Keratinocyte (primary cell): Measurements from ENCODE around the gene CCBE1. TPM values are rescaled to one million over a fixed set of nuclear protein-coding genes. Genes with fewer than 3 reads are reported as not detected.

ENCODE experiments used
- DNase-seq: peaks from one replicate; pipeline ENCODE4 v3.0.0-alpha.2; 2011; ENCODE audit warnings: low read depth, missing footprints, low spot score
- FAIRE-seq: peaks from 2 replicates; lab custom pipeline; 2011; peaks lifted over from hg19 to GRCh38; lab: Jason Lieb, UNC
- H2AFZ ChIP-seq: 2 replicates; pipeline ENCODE4 v1.6.0; 2012; ENCODE audit warnings: low read length, control low read depth, inconsistent platforms; ENCODE audit not compliant: control insufficient read depth
- H3K27ac ChIP-seq: 2 replicates; pipeline ENCODE4 v1.5.1; 2011; ENCODE audit warnings: low read length; ENCODE audit not compliant: control insufficient read depth, insufficient read depth
- H3K27me3 ChIP-seq: 3 replicates; pipeline ENCODE4 v1.6.0; 2011; ENCODE audit warnings: low read length; ENCODE audit not compliant: control insufficient read depth, insufficient read depth; ENCODE audit errors: extremely low read depth
- H3K36me3 ChIP-seq, 2 experiments: 2 replicates in 1 of 2; 3 replicates in 1 of 2; pipeline ENCODE4 v1.5.1; 2011; ENCODE audit warnings: low read length in 2 of 2, mild to moderate bottlenecking in 1 of 2; ENCODE audit not compliant: control insufficient read depth in 2 of 2, insufficient read depth in 2 of 2; ENCODE audit errors: extremely low read depth in 1 of 2
- H3K4me1 ChIP-seq: 3 replicates; pipeline ENCODE4 v1.5.1; 2011; ENCODE audit warnings: low read length; ENCODE audit not compliant: control insufficient read depth, insufficient read depth; ENCODE audit errors: extremely low read depth
- H3K4me2 ChIP-seq: 3 replicates; pipeline ENCODE4 v1.6.0; 2011; ENCODE audit warnings: low read depth, low read length; ENCODE audit not compliant: control insufficient read depth, insufficient read depth; ENCODE audit errors: extremely low read depth
- H3K4me3 ChIP-seq, 3 experiments: fragments of 200-600 bp in 1 of 3; sonication (generic) in 1 of 3; 2 replicates in 2 of 3; 3 replicates in 1 of 3; pipeline ENCODE4 v1.5.1; 2011 to 2016; ENCODE audit warnings: low read length in 3 of 3, mild to moderate bottlenecking in 3 of 3, control low read depth in 2 of 3, inconsistent platforms in 1 of 3, low read depth in 1 of 3, mixed read lengths in 1 of 3, mixed run types in 1 of 3, moderate library complexity in 1 of 3; ENCODE audit not compliant: control insufficient read depth in 2 of 3, insufficient read depth in 2 of 3; ENCODE audit errors: extremely low read depth in 1 of 3
- H3K79me2 ChIP-seq: 2 replicates; pipeline ENCODE4 v1.6.0; 2012; ENCODE audit warnings: low read length; ENCODE audit not compliant: control insufficient read depth, insufficient read depth
- H3K9ac ChIP-seq: 3 replicates; pipeline ENCODE4 v1.6.0; 2011; ENCODE audit warnings: low read length; ENCODE audit not compliant: control insufficient read depth, insufficient read depth; ENCODE audit errors: extremely low read depth
- H3K9me1 ChIP-seq: 3 replicates; pipeline ENCODE4 v1.6.0; 2011; ENCODE audit warnings: low read length; ENCODE audit not compliant: control insufficient read depth, insufficient read depth; ENCODE audit errors: extremely low read depth
- H3K9me3 ChIP-seq: 2 replicates; pipeline ENCODE4 v1.5.1; 2012; ENCODE audit warnings: low read depth, low read length; ENCODE audit not compliant: control insufficient read depth
- H4K20me1 ChIP-seq: 3 replicates; pipeline ENCODE4 v1.6.0; 2011; ENCODE audit warnings: low read length; ENCODE audit not compliant: control insufficient read depth, insufficient read depth; ENCODE audit errors: extremely low read depth
- CTCF ChIP-seq, 3 experiments: IDR thresholded peaks in 1 of 3; conservative IDR thresholded peaks in 1 of 3; optimal IDR thresholded peaks in 1 of 3; 2 replicates in 2 of 3; 3 replicates in 1 of 3; pipeline versions ENCODE3 to v1.5.1; 2011; ENCODE audit warnings: low read length in 3 of 3, mild to moderate bottlenecking in 3 of 3, moderate library complexity in 2 of 3, control low read depth in 1 of 3, inconsistent platforms in 1 of 3; ENCODE audit not compliant: insufficient read depth in 2 of 3; ENCODE audit errors: extremely low read depth in 1 of 3
- EZH2 ChIP-seq: IDR thresholded peaks from one replicate; pipeline ENCODE4 v1.6.1; 2012; ENCODE audit warnings: inconsistent platforms, mild to moderate bottlenecking, low read length, moderate library complexity
- dilution Hi-C: fragments of 300-500 bp; cut with MboI; formaldehyde crosslinking; loops from one replicate; pipeline ENCODE4 v1.7.0; 2020; ENCODE audit warnings: low sequenced_read_pairs; ENCODE audit not compliant: extremely low pct_ligation_motif_present
- polyA plus RNA-seq, 5 experiments: library from polyadenylated mRNA; depleted of rRNA in 3 of 5; stranded (reverse) in 3 of 5; stranded (forward) in 1 of 5; unstranded in 1 of 5; fragments of >200 nt; gene quantifications; 1 replicate in 1 of 5; 2 replicates in 3 of 5; 3 replicates in 1 of 5; pipeline versions ENCODE4 v1.2.1 to v1.2.3, GENCODE V29; 2011 to 2012; ENCODE audit warnings: missing spikeins in 2 of 5, low read depth in 1 of 5, low replicate concordance in 1 of 5

CCBE1 gene
- polyA plus RNA-seq, 1 donor (not counting 4 experiments of a cell fraction or from before 2014, with no cell fraction given), result 20.1 TPM

GRCh38 chr18:59559528-59559927 lies 137.7 kb downstream of the CCBE1 start:
- no peak for FAIRE-seq

GRCh38 chr18:59555995-59556659 lies 141.1 kb downstream of the CCBE1 start:
- Histone ChIP-seq H2AFZ (no peak overlapping the region), H3K27ac (no peak overlapping the region), H3K4me2 (no peak overlapping the region), H3K79me2 (no peaks in the 10 kb centered on the region), H3K4me1 (peaks cover 28% of the 10 kb centered on the region), H3K9me1 (peaks cover 2% of the 10 kb centered on the region), H3K27me3 (no peaks in the 10 kb centered on the region), H3K4me3 (no peak overlapping the region), H3K9me3 (no peaks in the 10 kb centered on the region), H4K20me1 (peaks cover 7% of the 10 kb centered on the region), H3K36me3 (no peaks in the 10 kb centered on the region), H3K9ac (no peak overlapping the region)
- dilution Hi-C loops, result no loop called here
- FAIRE-seq (peak; percentile 79), DNase-seq (peak; percentile 23)
- TF ChIP-seq EZH2 (no peak), CTCF (optimal IDR thresholded peaks at IDR 0.05 in 1 of 3, IDR thresholded peaks at IDR 0.05 in 1 of 3, conservative IDR thresholded peaks at IDR 0.05 in 1 of 3; ENCODE audit: extremely low read depth in 1 of 3, insufficient read depth in 2 of 3, low read length in 3 of 3) (no peak)

More at GRCh38 chr18:59559528-59559927, 137.7 kb downstream of the CCBE1 start:
- H3K27ac ChIP-seq, result no peak overlapping the region
- H3K4me3 ChIP-seq, result no peak overlapping the region
- H3K36me3 ChIP-seq, result no peaks in the 10 kb centered on the region
- no peak overlapping the region for H2AFZ ChIP-seq
- no peak overlapping the region for H3K4me2 ChIP-seq
- TF ChIP-seq CTCF (optimal IDR thresholded peaks at IDR 0.05 in 1 of 3, IDR thresholded peaks at IDR 0.05 in 1 of 3, conservative IDR thresholded peaks at IDR 0.05 in 1 of 3; ENCODE audit: extremely low read depth in 1 of 3, insufficient read depth in 2 of 3, low read length in 3 of 3) (no peak), EZH2 (no peak)
- H3K4me1 ChIP-seq, result peaks cover 25% of the 10 kb centered on the region
- H3K9me1 ChIP-seq, result peaks cover 2% of the 10 kb centered on the region
- H4K20me1 ChIP-seq, result peaks cover 7% of the 10 kb centered on the region
- H3K9me3 ChIP-seq, result no peaks in the 10 kb centered on the region
- H3K79me2 ChIP-seq, result no peaks in the 10 kb centered on the region
- no peak overlapping the region for H3K9ac ChIP-seq
- no peak for DNase-seq
- no peaks in the 10 kb centered on the region for H3K27me3 ChIP-seq
- dilution Hi-C loops, result no loop called here
